RCC 7860 (cell line): ENCODE results near the gene NLRP12.
A peak's percentile ranks its signal among the peaks of the same experiment; 100 is the strongest.
"Not testable (repeated sequence)": the region's sequence is repeated elsewhere in the genome, so short reads cannot be mapped to it uniquely, and the experiment has no call there.

Experiments
- DNase-seq: peaks from one replicate; pipeline ENCODE4 v3.0.0-alpha.2; 2015; ENCODE audit warnings: low spot score
- FAIRE-seq: peaks from 2 replicates; lab custom pipeline; 2012; peaks lifted over from hg19 to GRCh38; lab: Jason Lieb, UNC

Gene NLRP12, protein sequence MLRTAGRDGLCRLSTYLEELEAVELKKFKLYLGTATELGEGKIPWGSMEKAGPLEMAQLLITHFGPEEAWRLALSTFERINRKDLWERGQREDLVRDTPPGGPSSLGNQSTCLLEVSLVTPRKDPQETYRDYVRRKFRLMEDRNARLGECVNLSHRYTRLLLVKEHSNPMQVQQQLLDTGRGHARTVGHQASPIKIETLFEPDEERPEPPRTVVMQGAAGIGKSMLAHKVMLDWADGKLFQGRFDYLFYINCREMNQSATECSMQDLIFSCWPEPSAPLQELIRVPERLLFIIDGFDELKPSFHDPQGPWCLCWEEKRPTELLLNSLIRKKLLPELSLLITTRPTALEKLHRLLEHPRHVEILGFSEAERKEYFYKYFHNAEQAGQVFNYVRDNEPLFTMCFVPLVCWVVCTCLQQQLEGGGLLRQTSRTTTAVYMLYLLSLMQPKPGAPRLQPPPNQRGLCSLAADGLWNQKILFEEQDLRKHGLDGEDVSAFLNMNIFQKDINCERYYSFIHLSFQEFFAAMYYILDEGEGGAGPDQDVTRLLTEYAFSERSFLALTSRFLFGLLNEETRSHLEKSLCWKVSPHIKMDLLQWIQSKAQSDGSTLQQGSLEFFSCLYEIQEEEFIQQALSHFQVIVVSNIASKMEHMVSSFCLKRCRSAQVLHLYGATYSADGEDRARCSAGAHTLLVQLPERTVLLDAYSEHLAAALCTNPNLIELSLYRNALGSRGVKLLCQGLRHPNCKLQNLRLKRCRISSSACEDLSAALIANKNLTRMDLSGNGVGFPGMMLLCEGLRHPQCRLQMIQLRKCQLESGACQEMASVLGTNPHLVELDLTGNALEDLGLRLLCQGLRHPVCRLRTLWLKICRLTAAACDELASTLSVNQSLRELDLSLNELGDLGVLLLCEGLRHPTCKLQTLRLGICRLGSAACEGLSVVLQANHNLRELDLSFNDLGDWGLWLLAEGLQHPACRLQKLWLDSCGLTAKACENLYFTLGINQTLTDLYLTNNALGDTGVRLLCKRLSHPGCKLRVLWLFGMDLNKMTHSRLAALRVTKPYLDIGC

DNA sequence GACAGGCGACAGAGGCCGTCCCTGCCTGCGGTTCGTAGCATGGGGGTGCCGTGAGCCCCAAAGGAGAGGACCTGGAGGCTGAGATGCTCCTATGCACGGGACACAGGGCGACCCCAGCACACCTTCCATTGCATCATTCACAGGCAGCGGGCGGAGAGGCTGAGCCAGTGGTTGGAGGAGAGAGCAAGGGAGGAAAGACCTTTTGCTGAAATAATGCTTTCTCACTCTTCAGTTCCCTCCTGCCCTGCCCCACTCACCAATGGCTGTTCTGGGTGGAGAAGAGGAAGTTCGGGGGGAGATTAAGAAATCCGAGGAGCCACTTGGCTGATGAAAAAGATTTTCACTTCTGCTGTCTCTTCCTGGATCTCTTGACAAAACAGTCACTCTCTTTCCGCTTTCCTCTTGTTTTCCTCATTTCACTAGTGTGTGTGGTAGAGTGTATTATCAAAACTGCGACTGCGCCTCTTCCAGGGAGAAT, at the start of gene NLRP12:
NLRP12 (minus strand) TSS at position 181 of the 478 bp plus-strand sequence; CDS start at position 41, 140 bp downstream.
- DNase-seq (no peak), FAIRE-seq (no peak)

DNA sequence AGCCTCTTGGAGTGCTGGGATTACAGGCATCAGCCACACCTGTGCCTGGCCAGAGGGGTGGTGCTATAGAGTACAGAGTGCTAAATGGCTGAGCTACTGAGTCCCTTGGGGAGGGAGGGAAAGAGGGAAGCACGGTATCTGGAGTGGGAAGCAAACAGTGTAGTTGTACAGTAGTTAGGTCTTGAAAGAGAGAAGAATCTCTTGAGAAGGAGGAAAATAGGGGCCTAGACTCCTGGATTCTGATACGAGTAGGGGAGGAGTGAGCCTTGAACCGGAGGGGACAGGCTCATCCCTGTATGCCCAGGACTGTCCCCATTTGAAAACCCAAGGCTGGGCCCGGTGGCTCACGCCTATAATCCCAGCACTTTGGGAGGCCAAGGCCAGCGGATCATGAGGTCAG, 48.6 kb upstream of the NLRP12 start:
- DNase-seq, result no peak
- no peak for FAIRE-seq

DNA sequence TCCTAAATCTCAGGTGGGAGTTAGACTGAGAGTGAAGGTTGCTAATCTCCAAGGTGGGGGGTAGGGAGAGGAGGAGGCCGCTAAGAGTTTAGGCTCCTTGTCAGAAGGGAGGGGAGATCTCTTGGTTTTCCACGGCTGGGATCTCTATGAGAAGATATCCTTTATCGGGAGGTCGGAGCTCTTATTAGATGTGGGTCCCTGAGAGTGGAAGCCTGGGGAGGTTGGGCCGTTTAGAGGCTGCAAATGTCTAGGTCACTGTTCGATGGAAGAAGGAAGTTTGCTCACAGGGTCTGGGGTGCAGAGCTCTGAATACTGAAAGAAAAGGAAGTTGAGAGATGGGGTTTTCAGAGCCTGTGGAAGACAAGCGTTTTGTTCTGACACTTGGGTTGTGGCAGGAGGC, 47.3 kb upstream of the NLRP12 start:
- DNase-seq, result no peak
- no peak for FAIRE-seq

DNA sequence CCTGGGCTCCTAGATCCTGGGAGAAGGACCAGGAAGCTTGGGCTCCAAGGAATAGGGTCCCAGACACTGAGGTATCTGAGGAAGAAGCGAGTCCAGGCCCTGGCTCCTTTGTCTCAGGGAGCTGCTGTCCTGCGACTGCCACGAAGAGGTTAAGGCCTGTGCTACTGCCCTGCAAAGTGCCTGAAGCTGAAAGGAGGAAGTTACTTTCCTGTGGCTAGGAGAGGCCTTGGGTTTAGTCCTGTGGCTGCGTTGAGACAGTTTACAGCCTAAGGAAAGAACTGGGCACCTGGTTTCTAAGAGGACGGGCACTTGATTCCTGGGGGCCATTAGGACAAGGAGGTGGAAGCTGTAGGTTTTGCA, 46.4 kb upstream of the NLRP12 start:
- no peak for DNase-seq
- FAIRE-seq, result no peak

DNA sequence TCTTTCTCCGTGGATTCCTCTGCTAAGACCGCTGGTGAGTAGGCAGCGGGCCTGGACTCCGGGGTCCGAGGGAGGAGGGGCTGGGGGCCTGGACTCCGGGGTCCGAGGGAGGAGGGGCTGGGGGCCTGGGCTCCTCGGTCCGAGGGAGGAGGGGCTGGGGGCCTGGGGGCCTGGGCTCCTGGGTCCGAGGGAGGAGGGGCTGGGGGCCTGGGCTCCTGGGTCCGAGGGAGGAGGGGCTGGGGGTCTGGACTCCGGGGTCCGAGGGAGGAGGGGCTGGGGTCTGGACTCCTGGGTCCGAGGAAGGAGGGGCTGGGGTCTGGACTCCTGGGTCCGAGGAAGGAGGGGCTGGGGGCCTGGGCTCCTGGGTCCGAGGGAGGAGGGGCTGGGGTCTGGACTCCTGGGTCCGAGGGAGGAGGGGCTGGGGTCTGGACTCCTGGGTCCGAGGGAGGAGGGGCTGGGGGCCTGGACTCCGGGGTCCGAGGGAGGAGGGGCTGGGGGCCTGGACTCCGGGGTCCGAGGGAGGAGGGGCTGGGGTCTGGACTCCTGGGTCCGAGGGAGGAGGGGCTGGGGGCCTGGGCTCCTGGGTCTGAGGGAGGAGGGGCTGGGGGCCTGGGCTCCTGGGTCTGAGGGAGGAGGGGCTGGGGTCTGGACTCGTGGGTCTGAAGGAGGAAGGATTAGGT, 45.8 kb upstream of the NLRP12 start:
- not testable (repeated sequence) for FAIRE-seq, DNase-seq

DNA sequence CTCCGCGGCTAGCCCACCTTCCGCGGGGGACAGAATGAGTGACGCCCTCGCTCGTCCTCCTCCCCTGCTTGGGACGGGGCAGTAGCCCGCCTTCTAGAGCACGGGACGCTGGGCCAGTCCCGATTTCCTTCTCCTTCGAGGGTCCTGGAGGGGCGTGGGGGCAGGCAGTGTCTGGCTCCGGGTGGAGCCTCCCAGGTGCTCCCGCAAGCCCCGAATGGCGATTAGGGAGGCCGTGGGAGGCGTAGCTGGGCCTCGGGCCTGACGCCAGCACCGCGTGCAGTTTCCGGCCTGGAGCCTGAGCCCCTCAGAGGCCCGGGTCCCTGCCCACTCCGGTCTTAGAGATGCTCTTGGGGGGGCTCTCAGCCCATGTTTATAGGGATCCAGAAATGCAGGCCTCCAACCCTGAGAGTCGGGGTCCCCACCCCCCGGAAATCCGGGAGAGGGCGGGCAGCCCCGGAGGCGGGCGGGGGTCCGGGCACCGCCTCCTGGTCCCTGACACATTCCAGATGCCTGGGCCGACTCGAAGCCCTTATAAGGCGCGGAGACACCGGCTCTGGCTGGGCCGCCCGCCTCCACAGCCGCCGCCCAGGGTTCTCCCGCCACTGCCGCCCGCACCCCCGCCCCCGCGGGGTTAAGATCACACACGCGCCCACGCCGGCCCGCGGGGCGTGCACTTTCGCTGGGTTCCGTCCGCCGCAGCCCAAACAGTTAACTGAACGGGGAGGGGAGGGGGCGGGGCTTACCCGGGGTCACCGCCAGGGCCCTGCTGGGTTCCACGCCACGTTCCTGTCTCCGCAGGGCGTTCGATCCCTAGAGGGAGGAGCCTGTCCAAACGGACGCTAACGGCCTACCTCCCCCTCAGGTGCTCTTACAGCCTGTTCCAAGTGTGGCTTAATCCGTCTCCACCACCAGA, 45.0 kb upstream of the NLRP12 start:
- DNase-seq (peak; percentile 81), FAIRE-seq (no peak)

DNA sequence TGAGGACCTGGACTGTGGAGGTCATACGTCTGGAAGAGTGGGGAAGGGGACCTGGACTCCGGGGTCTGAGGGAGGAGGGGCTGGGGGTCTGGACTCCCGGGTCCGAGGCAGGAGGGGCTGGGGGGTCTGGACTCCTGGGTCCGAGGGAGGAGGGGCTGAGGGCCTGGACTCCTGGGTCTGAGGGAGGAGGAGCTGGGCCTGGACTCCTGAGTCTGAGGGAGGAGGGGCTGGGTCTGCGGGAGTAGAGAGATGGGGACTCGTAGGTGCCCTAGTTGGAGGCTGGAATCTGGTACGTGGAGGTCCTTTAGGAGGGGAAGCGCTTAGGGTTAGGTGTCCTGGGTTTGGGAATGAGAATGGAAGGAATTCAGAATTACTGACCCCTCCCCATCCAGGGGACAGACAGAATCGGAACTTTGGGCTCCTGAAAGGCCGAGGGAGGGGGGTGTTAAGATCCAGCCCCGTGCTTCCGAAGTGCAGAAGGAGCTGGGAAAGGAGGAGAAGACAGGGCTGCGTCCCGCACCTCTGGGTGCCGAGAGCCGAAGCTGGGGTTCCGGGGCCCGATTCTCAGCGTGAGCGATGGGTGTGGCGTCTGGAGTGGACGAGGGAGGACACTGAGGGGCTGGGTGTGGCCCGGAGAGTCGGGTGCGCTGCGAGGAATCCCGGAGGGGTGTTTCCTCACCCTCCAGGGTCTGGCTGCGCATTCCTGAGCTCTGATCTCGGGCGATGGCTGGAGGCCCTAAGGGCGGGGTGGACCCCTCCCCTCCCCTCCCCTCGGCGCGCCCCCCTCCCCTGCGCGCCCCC, 44.2 kb upstream of the NLRP12 start:
- DNase-seq, result peak; percentile 53
- FAIRE-seq, result no peak

DNA sequence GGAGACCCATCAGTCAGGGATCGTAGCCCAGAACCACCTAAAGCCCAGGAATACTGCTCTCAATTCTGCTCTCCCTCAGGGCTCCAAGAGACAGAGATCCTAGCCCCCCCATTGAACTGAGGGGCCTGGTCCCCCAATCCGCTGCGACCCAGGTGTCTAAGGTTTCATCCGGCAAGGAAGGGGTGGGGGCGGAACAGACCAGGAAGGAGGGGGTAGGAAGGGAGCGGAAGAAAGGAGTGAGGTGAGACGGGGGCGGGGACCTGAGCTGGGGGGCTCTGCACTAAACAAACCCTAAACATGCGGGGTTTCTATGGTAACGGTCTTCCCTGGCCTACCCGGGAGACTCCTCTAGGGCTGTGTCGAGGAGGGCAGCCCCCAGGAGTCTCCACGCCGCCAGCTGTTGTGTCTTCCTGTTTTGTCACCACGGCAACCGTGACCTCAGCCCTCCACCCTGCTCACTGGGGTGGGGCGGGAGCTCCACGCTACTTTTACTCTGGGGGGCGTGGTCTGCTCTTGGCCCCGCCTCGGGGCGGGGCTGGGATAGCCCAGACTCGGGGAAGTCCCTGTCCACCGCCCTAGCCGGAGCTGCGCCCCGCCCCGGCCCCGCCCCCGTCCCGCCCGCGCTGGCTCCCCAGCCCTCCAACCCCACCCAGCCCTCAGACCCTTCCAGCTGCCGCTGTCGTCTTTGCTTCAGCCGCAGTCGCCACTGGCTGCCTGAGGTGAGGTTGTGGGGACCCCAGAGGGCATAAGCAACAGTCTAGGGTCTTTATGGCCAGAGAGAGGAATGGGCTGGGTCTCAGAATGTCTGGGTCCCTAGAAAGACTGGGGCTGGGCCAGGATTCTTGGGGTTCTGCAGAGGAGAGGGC, 43.3 kb upstream of the NLRP12 start, which contains the start of gene MYADM:
MYADM (plus strand) TSS at position 659 of the 866 bp plus-strand sequence. CDS start 5,647 bp downstream, outside the sequence.
- peak; percentile 98 for DNase-seq
- peak; percentile 55 for FAIRE-seq

DNA sequence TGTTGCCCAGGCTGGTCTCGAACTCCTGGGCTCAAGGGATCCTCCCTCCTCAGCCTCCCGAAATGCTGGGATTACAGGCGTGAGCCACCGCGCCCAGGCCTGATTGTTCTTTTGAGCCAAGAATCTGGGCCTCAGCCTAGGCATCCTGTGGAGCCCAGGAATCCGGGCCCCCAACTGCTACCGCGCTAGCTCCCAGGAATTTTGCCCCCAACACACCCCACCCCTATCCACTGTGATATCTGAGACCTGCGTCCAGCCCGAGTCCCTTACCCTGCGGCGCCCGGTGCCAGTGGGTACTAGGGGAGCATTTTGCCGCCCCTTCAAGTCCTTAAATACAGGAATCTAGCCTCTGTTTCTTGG, 42.7 kb upstream of the NLRP12 start:
- FAIRE-seq (no peak), DNase-seq (no peak)

DNA sequence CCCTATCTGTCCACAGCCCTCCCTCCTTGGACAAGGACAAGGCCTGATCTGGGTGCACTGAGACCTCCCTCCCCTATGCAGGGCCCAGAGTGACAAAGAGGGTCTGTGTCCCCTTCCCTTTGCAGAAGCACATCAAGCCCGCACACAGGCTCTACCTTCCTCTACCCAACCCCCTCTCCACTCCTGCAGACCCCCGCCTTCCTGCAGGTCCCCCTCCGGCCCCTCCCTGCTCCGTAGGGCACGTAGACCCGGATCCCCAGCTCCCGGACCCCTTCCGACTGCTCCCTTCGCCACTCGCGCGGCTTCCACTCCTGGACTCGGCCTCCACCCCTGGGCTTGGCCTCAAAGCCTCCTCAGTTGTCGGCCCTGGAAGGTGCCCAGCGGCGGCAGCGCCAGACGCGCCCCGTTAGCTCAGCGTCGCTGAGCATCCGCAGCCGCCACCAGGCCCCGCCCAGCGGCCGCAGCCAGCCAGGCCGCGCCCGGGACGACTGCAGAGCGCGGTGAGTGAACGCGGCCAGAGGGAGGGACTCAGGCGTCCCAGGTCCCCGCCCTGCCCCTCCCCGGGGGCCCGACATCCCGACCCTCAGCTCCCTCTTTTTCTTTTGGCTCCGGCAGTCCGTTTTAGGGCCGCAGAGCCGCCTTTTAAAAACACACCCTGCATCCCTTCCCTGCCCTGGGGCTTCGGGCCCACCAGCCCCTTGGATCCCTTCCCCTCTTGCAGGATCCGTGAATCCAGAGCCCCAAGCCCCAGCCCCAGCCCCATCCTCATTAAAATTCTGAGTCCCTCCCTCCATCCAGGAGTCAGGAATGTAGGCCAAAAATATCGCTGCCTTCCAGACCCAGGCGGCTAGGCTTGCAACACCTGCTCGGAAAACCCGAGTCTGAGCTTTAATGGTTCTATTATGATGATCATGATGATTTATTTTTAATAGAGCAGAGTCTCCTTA, 42.1 kb upstream of the NLRP12 start:
- FAIRE-seq, result no peak
- DNase-seq, result peak; percentile 55

DNA sequence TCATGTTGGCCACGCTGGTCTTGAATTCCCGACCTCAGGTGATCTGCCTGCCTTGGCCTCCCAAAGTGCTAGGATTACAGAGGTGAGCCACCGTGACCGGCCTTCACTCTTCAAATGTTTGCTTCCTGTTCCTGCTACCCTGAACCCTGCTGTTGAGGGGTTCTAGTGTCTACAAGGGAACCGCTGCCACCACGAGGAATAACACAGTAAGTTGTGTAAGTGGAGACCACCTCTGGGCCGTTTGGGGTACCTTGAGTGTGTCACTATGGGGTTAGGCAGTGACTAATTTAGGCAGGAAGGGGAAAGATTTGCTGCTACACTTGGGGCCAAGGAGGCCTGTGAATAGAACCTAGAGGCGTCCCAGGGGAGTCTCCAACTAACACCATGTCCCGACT, 41.4 kb upstream of the NLRP12 start:
- FAIRE-seq, result no peak
- no peak for DNase-seq

DNA sequence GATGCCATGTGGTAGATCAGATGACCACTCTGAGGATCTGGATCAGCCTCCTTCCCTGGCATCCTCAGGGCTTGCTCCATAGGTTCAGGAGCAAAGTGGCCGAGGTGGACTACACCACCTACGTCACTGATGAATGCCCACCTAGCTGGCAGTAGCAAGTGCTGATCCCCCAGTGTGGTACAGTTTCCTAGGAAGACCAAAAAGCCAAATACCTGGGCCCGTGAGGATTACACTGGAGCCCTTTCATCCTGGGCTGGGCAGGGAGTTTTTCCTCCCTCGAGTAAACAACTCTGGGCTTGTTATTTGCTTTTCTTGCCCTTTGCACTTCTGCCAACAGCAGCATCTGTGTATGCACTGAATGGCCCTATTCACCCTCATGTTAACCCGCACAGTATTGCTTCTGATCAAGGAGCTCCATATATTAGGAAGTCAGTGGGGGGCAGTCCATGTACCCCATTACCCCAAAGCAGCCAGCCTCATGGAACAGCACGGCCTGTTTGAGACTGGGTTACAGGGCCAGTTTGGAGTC, 40.3 kb upstream of the NLRP12 start:
- DNase-seq, result no peak
- no peak for FAIRE-seq

DNA sequence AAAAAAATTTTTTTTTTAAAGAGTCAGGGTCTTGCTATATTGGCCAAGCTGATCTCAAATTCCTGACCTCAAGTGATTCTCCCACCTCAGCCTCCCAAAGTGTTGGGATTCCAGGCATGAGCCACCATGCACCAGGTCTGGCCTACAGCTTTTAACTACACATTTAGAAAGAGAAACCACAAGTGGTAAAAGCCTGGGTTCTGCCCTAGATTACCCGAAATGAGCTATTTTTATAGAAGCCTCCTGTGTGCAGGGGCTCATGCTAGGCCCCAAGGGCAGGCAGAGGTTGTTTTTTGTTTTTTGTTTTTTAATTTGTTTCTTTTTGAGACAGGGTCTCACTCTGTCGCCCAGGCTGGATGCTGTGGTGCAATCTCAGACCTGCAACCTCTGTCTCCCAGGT, 29.6 kb upstream of the NLRP12 start:
- FAIRE-seq (no peak), DNase-seq (no peak)

DNA sequence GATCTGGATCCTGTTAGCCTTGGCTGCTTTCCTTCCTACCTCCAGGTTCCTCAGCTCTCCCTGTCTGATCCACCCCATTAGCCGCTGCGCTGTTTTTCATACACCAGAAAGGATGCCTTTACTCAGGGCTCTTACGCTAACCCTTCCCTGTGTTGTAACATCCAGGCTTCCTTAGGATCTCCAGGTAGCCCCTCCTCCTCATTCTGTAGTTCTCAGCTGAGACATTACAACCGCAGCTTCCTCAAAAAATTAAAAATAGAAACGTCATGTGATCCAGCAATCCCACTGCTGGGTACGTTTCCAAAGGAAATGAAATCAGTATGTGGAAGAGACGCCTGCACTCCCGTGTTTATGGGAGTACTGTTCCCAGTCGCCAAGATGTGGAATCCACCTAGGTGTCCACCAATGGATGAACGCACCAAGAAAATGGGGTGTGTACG, 25.1 kb upstream of the NLRP12 start:
- FAIRE-seq (no peak), DNase-seq (no peak)

DNA sequence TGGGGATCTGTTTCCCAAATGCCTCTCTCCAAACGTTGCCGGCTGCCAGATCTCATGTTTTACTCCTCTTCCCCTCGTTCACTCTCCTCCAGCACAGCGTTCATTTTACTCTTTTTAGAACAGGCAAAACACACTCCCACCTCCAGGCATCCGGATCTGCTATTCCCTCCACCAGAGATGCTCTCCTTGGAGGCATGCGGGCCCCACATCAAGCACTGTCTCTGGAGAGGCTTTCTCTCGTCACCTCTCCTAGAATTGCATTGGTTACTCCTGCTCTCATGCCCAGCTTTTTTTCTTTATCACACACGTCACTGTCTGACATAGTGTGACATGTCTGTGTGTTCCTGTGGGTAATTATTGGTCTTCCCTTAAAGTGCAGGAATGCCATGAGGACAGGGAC, 23.4 kb upstream of the NLRP12 start:
- DNase-seq (no peak), FAIRE-seq (no peak)

DNA sequence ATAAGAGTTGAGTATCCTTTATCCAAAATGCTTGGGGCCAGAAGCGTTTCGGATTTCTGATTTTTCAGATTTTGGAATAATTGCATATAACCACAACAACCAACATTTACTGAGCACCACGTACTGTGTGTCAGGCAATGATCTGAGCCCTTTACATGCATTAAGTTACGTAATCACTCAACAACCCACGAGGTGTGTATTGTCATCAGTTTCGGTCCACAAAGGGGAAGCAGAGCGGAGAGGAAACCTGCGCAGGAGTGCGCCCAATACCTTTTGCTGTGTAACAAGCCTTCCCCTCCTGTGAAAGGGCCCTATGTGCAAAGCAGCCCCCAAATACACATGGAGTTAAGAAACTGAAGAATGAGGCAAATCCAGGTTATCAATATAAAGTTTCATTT, 20.7 kb upstream of the NLRP12 start:
- DNase-seq, result no peak
- FAIRE-seq, result no peak

DNA sequence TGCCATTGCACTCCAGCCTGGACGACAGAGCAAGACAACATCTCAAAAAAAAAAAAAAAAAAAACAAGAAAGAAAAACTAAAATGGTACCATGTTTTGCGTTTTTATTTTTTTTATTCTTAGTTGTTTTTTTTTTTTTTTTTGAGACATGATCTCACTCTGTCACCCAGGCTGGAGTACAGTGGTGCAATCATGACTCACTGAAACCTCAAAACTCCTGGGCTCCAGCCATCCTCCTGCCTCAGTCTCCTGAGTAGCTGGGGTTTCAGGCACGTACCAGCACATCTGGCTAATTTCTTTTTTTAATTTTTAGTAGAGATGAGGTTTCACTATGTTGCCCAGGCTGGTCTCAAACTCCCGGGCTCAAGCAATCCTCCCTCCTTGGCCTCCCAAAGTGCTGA, 16.8 kb upstream of the NLRP12 start:
- DNase-seq (peak; percentile 69), FAIRE-seq (peak; percentile 86)
